HepG2 (cell line): ENCODE measurements around the gene ALG14. TPM values are rescaled to one million over a fixed set of nuclear protein-coding genes. Genes with fewer than 3 reads are reported as not detected.

Experiments used
- CBX2 ChIP-seq, 2 experiments: fragments of 200-600 bp in 1 of 2; sonication (generic); formaldehyde crosslinking in 1 of 2; IDR thresholded peaks; 2 replicates each; pipeline versions ENCODE4 v1.7.0 to v1.8.1; 2018 to 2022; ENCODE audit warnings: low read depth in 2 of 2, low read length in 1 of 2, mild to moderate bottlenecking in 1 of 2, missing genetic modification reagents in 1 of 2
- GABPA ChIP-seq, 2 experiments: IDR thresholded peaks; 2 replicates each; pipeline ENCODE4 v1.6.1; 2011 to 2016; ENCODE audit warnings: low read depth in 2 of 2, low read length in 1 of 2, missing biosample characterization in 1 of 2, missing genetic modification characterization in 1 of 2
- GZF1 ChIP-seq: sonication (generic); formaldehyde crosslinking; IDR thresholded peaks from 2 replicates; pipeline ENCODE4 v1.5.1; 2020; ENCODE audit warnings: mild to moderate bottlenecking, missing genetic modification reagents
- HDAC6 ChIP-seq: fragments of 200-600 bp; sonication (generic); IDR thresholded peaks from 2 replicates; pipeline ENCODE4 v1.7.0; 2017; ENCODE audit warnings: mild to moderate bottlenecking, antibody characterized with exemption, low read length, low read depth
- NR2F1 ChIP-seq, 2 experiments: fragments of 450-650 bp in 1 of 2; formaldehyde crosslinking in 1 of 2; IDR thresholded peaks; 2 replicates each; pipeline versions ENCODE4 v1.5.0 to v1.6.1; 2016 to 2020; ENCODE audit warnings: mild to moderate bottlenecking in 1 of 2, missing compliant biosample characterization in 1 of 2, missing genetic modification reagents in 1 of 2, moderate library complexity in 1 of 2
- PCBP2 ChIP-seq: fragments of 200-400 bp; formaldehyde crosslinking; optimal IDR thresholded peaks from 2 replicates; pipeline ENCODE3; 2018; ENCODE audit warnings: low read length, low read depth; ENCODE audit not compliant: poor library complexity, severe bottlenecking
- PRPF4 ChIP-seq: fragments of 200-400 bp; formaldehyde crosslinking; IDR thresholded peaks from 2 replicates; pipeline ENCODE4 v1.6.1; 2016; ENCODE audit warnings: low read length, low read depth; ENCODE audit not compliant: poor library complexity, severe bottlenecking
- ZBTB38 ChIP-seq: sonication (generic); formaldehyde crosslinking; IDR thresholded peaks from 2 replicates; pipeline ENCODE4 v1.5.1; 2020; ENCODE audit warnings: mild to moderate bottlenecking, missing genetic modification reagents
- ZNF124 ChIP-seq: sonication (generic); formaldehyde crosslinking; IDR thresholded peaks from 2 replicates; pipeline ENCODE4 v1.4.0; 2020; ENCODE audit warnings: missing genetic modification reagents
- ZNF446 ChIP-seq: sonication (generic); formaldehyde crosslinking; IDR thresholded peaks from 2 replicates; pipeline ENCODE4 v1.5.0; 2020; ENCODE audit warnings: mild to moderate bottlenecking, missing genetic modification reagents
- ZNF460 ChIP-seq: sonication (generic); formaldehyde crosslinking; IDR thresholded peaks from 2 replicates; pipeline ENCODE4 v1.5.1; 2020; ENCODE audit warnings: missing genetic modification reagents, mild to moderate bottlenecking, borderline replicate concordance
- ZNF660 ChIP-seq: sonication (generic); formaldehyde crosslinking; IDR thresholded peaks from 2 replicates; pipeline ENCODE4 v1.5.1; 2020; ENCODE audit warnings: mild to moderate bottlenecking, low read depth, missing genetic modification reagents, borderline replicate concordance
- ZNF678 ChIP-seq: sonication (generic); formaldehyde crosslinking; IDR thresholded peaks from 2 replicates; pipeline ENCODE4 v1.4.0; 2020; ENCODE audit warnings: mild to moderate bottlenecking, missing genetic modification reagents
- polyA plus RNA-seq, 8 experiments: library from polyadenylated mRNA; depleted of rRNA in 3 of 8; stranded (reverse) in 7 of 8; unstranded in 1 of 8; fragments of >200 nt; fragmentation: Illumina TruSeq in 4 of 8; extraction: Trizol in 4 of 8; gene quantifications; 2 replicates each; pipeline versions ENCODE4 v1.2.1 to v1.2.3, GENCODE V29; 2011 to 2016; ENCODE audit warnings: low read depth in 4 of 8, missing spikeins in 1 of 8, mixed read lengths in 1 of 8; ENCODE audit not compliant: insufficient read depth in 1 of 8
- total RNA-seq, 5 experiments: library from RNA; depleted of rRNA; stranded (reverse); fragments of >200 nt; fragmentation: Illumina TruSeq; extraction: Trizol; gene quantifications; 2 replicates each; pipeline ENCODE4 v1.2.3, GENCODE V29; 2016; ENCODE audit warnings: low read depth in 1 of 5
- TF ChIP-seq, protein P1 (sequence below): IDR thresholded peaks from 2 replicates; pipeline ENCODE4 v1.6.1; 2016; ENCODE audit warnings: low read depth, borderline replicate concordance
- TF ChIP-seq, protein P2 (sequence below): sonication (generic); formaldehyde crosslinking; IDR thresholded peaks from 2 replicates; pipeline ENCODE4 v1.4.0; 2020; ENCODE audit warnings: missing genetic modification reagents
- TF ChIP-seq, protein P3 (sequence below): IDR thresholded peaks from 2 replicates; pipeline ENCODE4 v1.6.1; 2018; ENCODE audit warnings: missing genetic modification reagents, mild to moderate bottlenecking, missing compliant biosample characterization
- TF ChIP-seq, protein P4 (sequence below), 2 experiments: sonication (generic) in 1 of 2; formaldehyde crosslinking in 1 of 2; IDR thresholded peaks; 2 replicates each; pipeline versions ENCODE4 v1.4.0 to v1.6.1; 2016 to 2020; ENCODE audit warnings: borderline replicate concordance in 1 of 2, low read depth in 1 of 2, mild to moderate bottlenecking in 1 of 2, missing genetic modification reagents in 1 of 2
- TF ChIP-seq, protein P5 (sequence below): sonication (generic); formaldehyde crosslinking; IDR thresholded peaks from 2 replicates; pipeline ENCODE4 v1.4.0; 2020; ENCODE audit warnings: missing genetic modification reagents

ALG14 gene
- total and polyA plus RNA-seq, 2 of the 13 experiments (the other 11 are each of a cell fraction or from before 2014, with no cell fraction given), result 4.5 to 12.7 TPM

DNA sequence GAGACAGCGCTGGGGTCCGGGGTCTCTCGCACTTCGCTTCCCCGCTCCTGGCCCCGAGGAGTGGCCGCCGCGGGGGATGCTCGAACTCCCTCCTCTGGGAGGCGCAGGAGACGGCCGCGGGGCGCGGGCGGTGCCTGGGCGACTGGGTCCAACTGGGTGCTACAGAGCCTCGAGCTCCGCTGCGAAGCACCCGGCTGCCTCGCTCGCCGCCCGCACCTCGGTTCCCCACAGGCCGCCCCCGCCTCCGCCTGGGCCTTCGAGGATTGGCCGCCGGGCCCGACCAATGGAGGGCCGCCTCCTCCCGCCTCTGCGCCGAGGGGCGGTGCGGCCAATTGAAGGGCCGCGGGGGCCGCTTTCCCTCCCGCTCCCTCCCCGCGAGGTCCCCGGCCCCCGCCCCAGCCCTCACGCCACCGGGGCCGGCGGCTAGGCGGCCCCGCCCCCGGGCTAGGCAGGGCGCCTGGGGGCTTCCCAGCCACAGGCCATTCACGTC, 145.8 kb downstream of the ALG14 start, which contains the start of gene CNN3 (continued):
- TF ChIP-seq, protein P1, sequence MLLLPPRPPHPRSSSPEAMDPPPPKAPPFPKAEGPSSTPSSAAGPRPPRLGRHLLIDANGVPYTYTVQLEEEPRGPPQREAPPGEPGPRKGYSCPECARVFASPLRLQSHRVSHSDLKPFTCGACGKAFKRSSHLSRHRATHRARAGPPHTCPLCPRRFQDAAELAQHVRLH (CRISPR knock-in tag), result peak; percentile 32; the same call in 1 of the 2 replicates
- TF ChIP-seq PCBP2, result no peak
- TF ChIP-seq GZF1 (CRISPR knock-in tag), result no peak
- no peak for TF ChIP-seq ZBTB38 (CRISPR knock-in tag)
- no peak for TF ChIP-seq HDAC6
- no peak for TF ChIP-seq GABPA (IDR thresholded peaks at IDR 0.05; ENCODE audit: low read depth, low read length)
- TF ChIP-seq GABPA (CRISPR knock-in tag; IDR thresholded peaks at IDR 0.05; ENCODE audit: low read depth), result no peak
- no peak for TF ChIP-seq CBX2 (IDR thresholded peaks at IDR 0.05; ENCODE audit: low read depth, low read length)
- TF ChIP-seq CBX2 (CRISPR knock-in tag; IDR thresholded peaks at IDR 0.05; ENCODE audit: low read depth), result no peak
- TF ChIP-seq, protein P2, sequence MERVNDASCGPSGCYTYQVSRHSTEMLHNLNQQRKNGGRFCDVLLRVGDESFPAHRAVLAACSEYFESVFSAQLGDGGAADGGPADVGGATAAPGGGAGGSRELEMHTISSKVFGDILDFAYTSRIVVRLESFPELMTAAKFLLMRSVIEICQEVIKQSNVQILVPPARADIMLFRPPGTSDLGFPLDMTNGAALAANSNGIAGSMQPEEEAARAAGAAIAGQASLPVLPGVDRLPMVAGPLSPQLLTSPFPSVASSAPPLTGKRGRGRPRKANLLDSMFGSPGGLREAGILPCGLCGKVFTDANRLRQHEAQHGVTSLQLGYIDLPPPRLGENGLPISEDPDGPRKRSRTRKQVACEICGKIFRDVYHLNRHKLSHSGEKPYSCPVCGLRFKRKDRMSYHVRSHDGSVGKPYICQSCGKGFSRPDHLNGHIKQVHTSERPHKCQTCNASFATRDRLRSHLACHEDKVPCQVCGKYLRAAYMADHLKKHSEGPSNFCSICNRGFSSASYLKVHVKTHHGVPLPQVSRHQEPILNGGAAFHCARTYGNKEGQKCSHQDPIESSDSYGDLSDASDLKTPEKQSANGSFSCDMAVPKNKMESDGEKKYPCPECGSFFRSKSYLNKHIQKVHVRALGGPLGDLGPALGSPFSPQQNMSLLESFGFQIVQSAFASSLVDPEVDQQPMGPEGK (CRISPR knock-in tag), result peak; percentile 88
- 0 out of 2 replicates have a peak, but pooled peaks have one; percentile 19 for TF ChIP-seq ZNF124 (CRISPR knock-in tag)
- TF ChIP-seq, protein P3, sequence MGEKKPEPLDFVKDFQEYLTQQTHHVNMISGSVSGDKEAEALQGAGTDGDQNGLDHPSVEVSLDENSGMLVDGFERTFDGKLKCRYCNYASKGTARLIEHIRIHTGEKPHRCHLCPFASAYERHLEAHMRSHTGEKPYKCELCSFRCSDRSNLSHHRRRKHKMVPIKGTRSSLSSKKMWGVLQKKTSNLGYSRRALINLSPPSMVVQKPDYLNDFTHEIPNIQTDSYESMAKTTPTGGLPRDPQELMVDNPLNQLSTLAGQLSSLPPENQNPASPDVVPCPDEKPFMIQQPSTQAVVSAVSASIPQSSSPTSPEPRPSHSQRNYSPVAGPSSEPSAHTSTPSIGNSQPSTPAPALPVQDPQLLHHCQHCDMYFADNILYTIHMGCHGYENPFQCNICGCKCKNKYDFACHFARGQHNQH (CRISPR knock-in tag), result peak; percentile 14; the same call in 1 of the 2 replicates
- 0 out of 2 replicates have a peak, but pooled peaks have one; percentile 5 for TF ChIP-seq ZNF660 (CRISPR knock-in tag)
- TF ChIP-seq, protein P4, sequence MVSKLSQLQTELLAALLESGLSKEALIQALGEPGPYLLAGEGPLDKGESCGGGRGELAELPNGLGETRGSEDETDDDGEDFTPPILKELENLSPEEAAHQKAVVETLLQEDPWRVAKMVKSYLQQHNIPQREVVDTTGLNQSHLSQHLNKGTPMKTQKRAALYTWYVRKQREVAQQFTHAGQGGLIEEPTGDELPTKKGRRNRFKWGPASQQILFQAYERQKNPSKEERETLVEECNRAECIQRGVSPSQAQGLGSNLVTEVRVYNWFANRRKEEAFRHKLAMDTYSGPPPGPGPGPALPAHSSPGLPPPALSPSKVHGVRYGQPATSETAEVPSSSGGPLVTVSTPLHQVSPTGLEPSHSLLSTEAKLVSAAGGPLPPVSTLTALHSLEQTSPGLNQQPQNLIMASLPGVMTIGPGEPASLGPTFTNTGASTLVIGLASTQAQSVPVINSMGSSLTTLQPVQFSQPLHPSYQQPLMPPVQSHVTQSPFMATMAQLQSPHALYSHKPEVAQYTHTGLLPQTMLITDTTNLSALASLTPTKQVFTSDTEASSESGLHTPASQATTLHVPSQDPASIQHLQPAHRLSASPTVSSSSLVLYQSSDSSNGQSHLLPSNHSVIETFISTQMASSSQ (IDR thresholded peaks at IDR 0.05; ENCODE audit: low read depth), result no peak
- TF ChIP-seq, protein P4 (CRISPR knock-in tag; IDR thresholded peaks at IDR 0.05; ENCODE audit: borderline replicate concordance), result peak; percentile 67; the same call in 1 of the 2 replicates
- TF ChIP-seq ZNF460, result no peak; the same call in 1 of the 2 replicates
- TF ChIP-seq PRPF4, result no peak
- 0 out of 2 replicates have a peak, but pooled peaks have one; percentile 67 for TF ChIP-seq ZNF678 (CRISPR knock-in tag)
- TF ChIP-seq NR2F1 (CRISPR knock-in tag; IDR thresholded peaks at IDR 0.05), result no peak
- TF ChIP-seq ZNF446, result peak; percentile 18; the same call in 1 of the 2 replicates
- TF ChIP-seq, protein P5, sequence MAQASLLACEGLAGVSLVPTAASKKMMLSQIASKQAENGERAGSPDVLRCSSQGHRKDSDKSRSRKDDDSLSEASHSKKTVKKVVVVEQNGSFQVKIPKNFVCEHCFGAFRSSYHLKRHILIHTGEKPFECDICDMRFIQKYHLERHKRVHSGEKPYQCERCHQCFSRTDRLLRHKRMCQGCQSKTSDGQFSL (CRISPR knock-in tag), result no peak
